ENCODE measurements around the gene CRIM1.

Gene CRIM1

GRCh38 chr2:36480028-36480427, 124.5 kb downstream of the CRIM1 start:
- H3K4me3 ChIP-seq (ENCODE audit: low read depth, low read length): no peak overlapping the region

- no peak overlapping the region for H3K4me3 ChIP-seq (ENCODE audit: low read depth, low read length)
Measured at GRCh38 chr2:36480636-36481035, 125.1 kb downstream of the CRIM1 start.

- no peak overlapping the region for H3K4me3 ChIP-seq (ENCODE audit: low read depth, low read length)
Measured at GRCh38 chr2:36481709-36482108, 126.1 kb downstream of the CRIM1 start.

GRCh38 chr2:36482576-36483214, 127.1 kb downstream of the CRIM1 start:
- H3K4me3 ChIP-seq (ENCODE audit: low read depth, low read length): no peak overlapping the region

GRCh38 chr2:36483290-36483689, 127.7 kb downstream of the CRIM1 start:
- no peak overlapping the region for H3K4me3 ChIP-seq (ENCODE audit: low read depth, low read length)

- H3K4me3 ChIP-seq (ENCODE audit: low read depth, low read length): no peak overlapping the region
Measured at GRCh38 chr2:36484454-36484853, 128.9 kb downstream of the CRIM1 start.

GRCh38 chr2:36485521-36485920, 129.9 kb downstream of the CRIM1 start:
- H3K4me3 ChIP-seq (ENCODE audit: low read depth, low read length): no peak overlapping the region

GRCh38 chr2:36486521-36487044, 131.0 kb downstream of the CRIM1 start:
- no peak overlapping the region for H3K4me3 ChIP-seq (ENCODE audit: low read depth, low read length)

- no peak overlapping the region for H3K4me3 ChIP-seq (ENCODE audit: low read depth, low read length)
Measured at GRCh38 chr2:36487947-36488346, 132.4 kb downstream of the CRIM1 start.

GRCh38 chr2:36489281-36489680, 133.7 kb downstream of the CRIM1 start:
- H3K4me3 ChIP-seq (ENCODE audit: low read depth, low read length): no peak overlapping the region

- H3K4me3 ChIP-seq (ENCODE audit: low read depth, low read length): no peak overlapping the region
Measured at GRCh38 chr2:36490749-36491148, 135.2 kb downstream of the CRIM1 start.

GRCh38 chr2:36492216-36492945, 136.8 kb downstream of the CRIM1 start:
- no peak overlapping the region for H3K4me3 ChIP-seq (ENCODE audit: low read depth, low read length)

GRCh38 chr2:36493306-36493705, 137.7 kb downstream of the CRIM1 start:
- no peak overlapping the region for H3K4me3 ChIP-seq (ENCODE audit: low read depth, low read length)

GRCh38 chr2:36497570-36498163, 142.1 kb downstream of the CRIM1 start:
- H3K4me3 ChIP-seq (ENCODE audit: low read depth, low read length): no peak overlapping the region

GRCh38 chr2:36499128-36499820, 143.7 kb downstream of the CRIM1 start:
- no peak overlapping the region for H3K4me3 ChIP-seq (ENCODE audit: low read depth, low read length)

- no peak overlapping the region for H3K4me3 ChIP-seq (ENCODE audit: low read depth, low read length)
Measured at GRCh38 chr2:36500072-36500471, 144.5 kb downstream of the CRIM1 start.

GRCh38 chr2:36502081-36502480, 146.5 kb downstream of the CRIM1 start:
- H3K4me3 ChIP-seq (ENCODE audit: low read depth, low read length): no peak overlapping the region

- H3K4me3 ChIP-seq (ENCODE audit: low read depth, low read length): no peak overlapping the region
Measured at GRCh38 chr2:36507408-36507812, 151.8 kb downstream of the CRIM1 start.

- H3K4me3 ChIP-seq (ENCODE audit: low read depth, low read length): no peak overlapping the region
Measured at GRCh38 chr2:36509075-36509474, 153.5 kb downstream of the CRIM1 start.

GRCh38 chr2:36511858-36512603, 156.5 kb downstream of the CRIM1 start:
- no peak overlapping the region for H3K4me3 ChIP-seq (ENCODE audit: low read depth, low read length)

GRCh38 chr2:36512705-36513104, 157.1 kb downstream of the CRIM1 start:
- H3K4me3 ChIP-seq (ENCODE audit: low read depth, low read length): no peak overlapping the region
